A549 (cell line): ENCODE results near the gene TPP2. TPM values are rescaled to one million over a fixed set of nuclear protein-coding genes. Genes with fewer than 3 reads are reported as not detected.

Experiments used
- ATAC-seq, 2 experiments: fragments of 200-7000 bp in 1 of 2; fragments of >200 bp in 1 of 2; cut with Nextera tagmentation in 1 of 2; cut with Tn5 transposase in 1 of 2; 3 replicates each; pipeline versions ENCODE4 v1.8.0 to v1.9.1; 2018 to 2020; ENCODE audit warnings: mild to moderate bottlenecking in 1 of 2, moderate library complexity in 1 of 2
- CTCF ChIA-PET: fragments of 300-600 bp; sonication (Branson Sonifier 250); formaldehyde crosslinking; extraction: SDS; loops from one replicate; lab custom pipeline; 2021; ENCODE audit warnings: antibody characterized with exemption, inconsistent platforms; lab: Yijun Ruan, JAX
- POLR2A ChIA-PET: fragments of 350-600 bp; formaldehyde crosslinking; extraction: SDS; loops from one replicate; lab custom pipeline; 2021; ENCODE audit warnings: antibody characterized with exemption, inconsistent platforms; lab: Yijun Ruan, JAX
- DNase-seq, 2 experiments: peaks; one replicate each; pipeline versions ENCODE4 v3.0.0 to v3.0.0-alpha.2; 2011 to 2016; ENCODE audit warnings: low read depth in 1 of 2, low spot score in 1 of 2
- FAIRE-seq: peaks from 2 replicates; lab custom pipeline; 2011; peaks lifted over from hg19 to GRCh38; lab: Jason Lieb, UNC
- H3K27ac ChIP-seq, 2 experiments: fragments of >200 bp; sonication (Bioruptor Twin); formaldehyde crosslinking; 3 replicates each; pipeline ENCODE4 v1.5.1; 2016 to 2017
- H3K4me1 ChIP-seq: fragments of >200 bp; sonication (Bioruptor Twin); formaldehyde crosslinking; 3 replicates; pipeline ENCODE4 v1.6.1; 2016
- H3K4me2 ChIP-seq: fragments of >200 bp; sonication (Bioruptor Twin); formaldehyde crosslinking; 3 replicates; pipeline ENCODE4 v1.6.1; 2016
- H3K4me3 ChIP-seq: fragments of >200 bp; sonication (Bioruptor Twin); formaldehyde crosslinking; 3 replicates; pipeline ENCODE4 v1.5.1; 2016
- H3K9me3 ChIP-seq: fragments of >200 bp; sonication (Bioruptor Twin); formaldehyde crosslinking; 3 replicates; pipeline ENCODE4 v1.6.1; 2016
- BCL3 ChIP-seq: fragments of >200 bp; sonication (Bioruptor Twin); formaldehyde crosslinking; IDR thresholded peaks from 3 replicates; pipeline ENCODE4 v1.6.1; 2016
- BHLHE40 ChIP-seq: IDR thresholded peaks from 2 replicates; pipeline ENCODE4 v1.6.1; 2012; ENCODE audit warnings: low read depth, low read length, inconsistent platforms
- CBX2 ChIP-seq: fragments of 200-600 bp; sonication (generic); IDR thresholded peaks from 2 replicates; pipeline ENCODE4 v1.6.1; 2016; ENCODE audit warnings: low read depth, mild to moderate bottlenecking, borderline replicate concordance
- CBX8 ChIP-seq: fragments of 200-600 bp; sonication (generic); IDR thresholded peaks from 2 replicates; pipeline ENCODE4 v1.6.1; 2016
- CEBPB ChIP-seq, 2 experiments: fragments of >200 bp in 1 of 2; sonication (Bioruptor Twin) in 1 of 2; formaldehyde crosslinking in 1 of 2; IDR thresholded peaks; 2 replicates each; pipeline ENCODE4 v1.6.1; 2012 to 2016
- CHD2 ChIP-seq: fragments of 150-350 bp; IDR thresholded peaks from 2 replicates; pipeline ENCODE4 v1.6.1; 2014; ENCODE audit warnings: low read length; ENCODE audit not compliant: partially characterized antibody
- CHD4 ChIP-seq: fragments of 200-600 bp; sonication (generic); IDR thresholded peaks from 2 replicates; pipeline ENCODE4 v1.6.1; 2016; ENCODE audit warnings: antibody characterized with exemption, mild to moderate bottlenecking, borderline replicate concordance
- E2F6 ChIP-seq: IDR thresholded peaks from 2 replicates; pipeline ENCODE4 v1.6.1; 2012; ENCODE audit warnings: low read depth, borderline replicate concordance
- FOSB ChIP-seq: fragments of 250-450 bp; sonication (Bioruptor Pico); IDR thresholded peaks from 2 replicates; pipeline ENCODE4 v1.5.0; 2020; ENCODE audit warnings: mild to moderate bottlenecking, moderate library complexity
- FOXS1 ChIP-seq: fragments of 250-450 bp; sonication (Bioruptor Pico); IDR thresholded peaks from 2 replicates; pipeline ENCODE4 v1.5.0; 2020; ENCODE audit warnings: mild to moderate bottlenecking, moderate library complexity
- HEYL ChIP-seq: fragments of 250-450 bp; sonication (Bioruptor Pico); IDR thresholded peaks from 2 replicates; pipeline ENCODE4 v1.8.0; 2021; ENCODE audit warnings: mild to moderate bottlenecking, moderate library complexity
- HOXB5 ChIP-seq: fragments of 250-450 bp; sonication (Bioruptor Pico); IDR thresholded peaks from 2 replicates; pipeline ENCODE4 v1.5.0; 2020; ENCODE audit warnings: mild to moderate bottlenecking, moderate library complexity
- JUN ChIP-seq, 2 experiments: fragments of >200 bp; sonication (Bioruptor Twin); formaldehyde crosslinking; IDR thresholded peaks; 2 replicates in 1 of 2; 3 replicates in 1 of 2; pipeline ENCODE4 v1.6.1; 2016 to 2017
- KDM5A ChIP-seq: fragments of 200-600 bp; sonication (generic); IDR thresholded peaks from 2 replicates; pipeline ENCODE4 v1.6.1; 2016; ENCODE audit warnings: antibody characterized with exemption, mild to moderate bottlenecking
- MAX ChIP-seq: IDR thresholded peaks from 2 replicates; pipeline ENCODE4 v1.6.1; 2012
- MYC ChIP-seq: IDR thresholded peaks from 2 replicates; pipeline ENCODE4 v1.6.1; 2012; ENCODE audit warnings: mild to moderate bottlenecking, inconsistent platforms, low read length, improper control_type of control experiment, borderline replicate concordance
- PHF8 ChIP-seq: fragments of 200-600 bp; sonication (generic); IDR thresholded peaks from 2 replicates; pipeline ENCODE4 v1.6.1; 2016; ENCODE audit warnings: low read depth, mild to moderate bottlenecking, antibody characterized with exemption, moderate library complexity, borderline replicate concordance
- POLR2AphosphoS2 ChIP-seq: conservative IDR thresholded peaks from 2 replicates; pipeline ENCODE4 v1.6.1; 2012; ENCODE audit warnings: low read length, improper control_type of control experiment, inconsistent platforms
- RARB ChIP-seq: fragments of 250-450 bp; sonication (Bioruptor Pico); IDR thresholded peaks from 2 replicates; pipeline ENCODE4 v1.8.0; 2021; ENCODE audit warnings: mild to moderate bottlenecking, moderate library complexity
- RCOR1 ChIP-seq: fragments of 150-350 bp; IDR thresholded peaks from 2 replicates; pipeline ENCODE4 v1.6.1; 2014; ENCODE audit warnings: antibody characterized with exemption, low read length, low read depth
- RFX5 ChIP-seq: fragments of 450-650 bp; IDR thresholded peaks from 2 replicates; pipeline ENCODE4 v1.7.1; 2014; ENCODE audit warnings: antibody characterized with exemption, mild to moderate bottlenecking, moderate library complexity
- RNF2 ChIP-seq: fragments of 200-600 bp; sonication (generic); IDR thresholded peaks from 2 replicates; pipeline ENCODE4 v1.6.1; 2016; ENCODE audit warnings: low read depth, mild to moderate bottlenecking, antibody characterized with exemption, moderate library complexity, borderline replicate concordance
- SMC3 ChIP-seq: fragments of >200 bp; sonication (Bioruptor Twin); formaldehyde crosslinking; IDR thresholded peaks from 3 replicates; pipeline ENCODE4 v1.6.1; 2018; ENCODE audit warnings: inconsistent platforms
- ZSCAN20 ChIP-seq: fragments of 250-450 bp; sonication (Bioruptor Pico); IDR thresholded peaks from 2 replicates; pipeline ENCODE4 v1.8.0; 2022; ENCODE audit warnings: mild to moderate bottlenecking, moderate library complexity
- WGBS: methylation state at CpG from one replicate; pipeline ENCODE4 v1.1.6; 2017; ENCODE audit errors: missing lambda C conversion rate; 5-methylcytosine and 5-hydroxymethylcytosine counted together
- polyA minus RNA-seq: library from RNA; depleted of rRNA, polyadenylated mRNA; stranded (reverse); fragments of >200 nt; gene quantifications from 2 replicates; pipeline ENCODE4 v1.2.3, GENCODE V29; 2011; rRNA and poly(A)+ RNA removed
- polyA plus RNA-seq, 4 experiments: library from polyadenylated mRNA; depleted of rRNA in 3 of 4; stranded (reverse); fragments of >200 nt; fragmentation: RNase III in 1 of 4; extraction: RNeasy Plus Mini Kit Qiagen cat#74134 plus additional on column Dnase treatment in 1 of 4; gene quantifications; 2 replicates in 3 of 4; 3 replicates in 1 of 4; pipeline ENCODE4 v1.2.3, GENCODE V29; 2011 to 2017
- TF ChIP-seq, protein P1 (sequence below): IDR thresholded peaks from 2 replicates; pipeline ENCODE4 v1.6.1; 2012
- TF ChIP-seq, protein P2 (sequence below): fragments of 450-650 bp; IDR thresholded peaks from 2 replicates; pipeline ENCODE4 v1.6.1; 2014; ENCODE audit warnings: antibody characterized with exemption
- TF ChIP-seq, protein P3 (sequence below): fragments of 250-450 bp; sonication (Bioruptor Pico); IDR thresholded peaks from 2 replicates; pipeline ENCODE4 v1.5.0; 2020; ENCODE audit warnings: low read depth, mild to moderate bottlenecking, moderate library complexity
- TF ChIP-seq, protein P4 (sequence below): fragments of 200-600 bp; sonication (generic); IDR thresholded peaks from 2 replicates; pipeline ENCODE4 v1.6.1; 2016; ENCODE audit warnings: antibody characterized with exemption, mild to moderate bottlenecking, moderate library complexity

TPP2 gene
- polyA plus RNA-seq (2011; rRNA removed), result 22.5 and 28.4 TPM in 2 replicates
- polyA plus RNA-seq (2012; cell fraction: cytosol; rRNA removed), result 5.4 and 5.8 TPM in 2 replicates
- polyA plus RNA-seq (2012; cell fraction: nucleus; rRNA removed), result 6.5 and 10.3 TPM in 2 replicates
- polyA plus RNA-seq (2017; fragmentation: RNase III; extraction: RNeasy Plus Mini Kit Qiagen cat#74134 plus additional on column Dnase treatment), result 17.0 to 20.2 TPM (median 18.6 TPM) in 3 replicates
- polyA minus RNA-seq, result 14.5 and 14.8 TPM in 2 replicates

GRCh38 chr13:102596147-102597028 is at the start of gene TPP2:
Gene TPP2 (plus strand): TSS chr13:102596986. CDS start chr13:102597039, 53 bp downstream.
- H3K9me3 ChIP-seq, result no peaks in the 10 kb centered on the region
- peak; percentile 92 to 97 for DNase-seq
- TF ChIP-seq BHLHE40 (no peak), HEYL (no peak), MAX (peak; percentile 63), HOXB5 (no peak), MYC (no peak), FOXS1 (CRISPR knock-in tag) (no peak), FOSB (no peak), CBX8 (no peak), KDM5A (no peak), POLR2AphosphoS2 (no peak), BCL3 (peak; percentile 59; the same call in 2 of the 3 replicates), CEBPB (IDR thresholded peaks at IDR 0.05) (no peak), RARB (CRISPR knock-in tag) (no peak), RCOR1 (no peak), CHD4 (no peak), RNF2 (no peak), CBX2 (no peak), SMC3 (no peak), ZSCAN20 (CRISPR knock-in tag) (no peak), PHF8 (peak; percentile 54; the same call in 1 of the 2 replicates), CHD2 (no peak), E2F6 (peak; percentile 43; the same call in 1 of the 2 replicates), RFX5 (peak; percentile 81), JUN (IDR thresholded peaks at IDR 0.05) (no peak)
- TF ChIP-seq, protein P1, sequence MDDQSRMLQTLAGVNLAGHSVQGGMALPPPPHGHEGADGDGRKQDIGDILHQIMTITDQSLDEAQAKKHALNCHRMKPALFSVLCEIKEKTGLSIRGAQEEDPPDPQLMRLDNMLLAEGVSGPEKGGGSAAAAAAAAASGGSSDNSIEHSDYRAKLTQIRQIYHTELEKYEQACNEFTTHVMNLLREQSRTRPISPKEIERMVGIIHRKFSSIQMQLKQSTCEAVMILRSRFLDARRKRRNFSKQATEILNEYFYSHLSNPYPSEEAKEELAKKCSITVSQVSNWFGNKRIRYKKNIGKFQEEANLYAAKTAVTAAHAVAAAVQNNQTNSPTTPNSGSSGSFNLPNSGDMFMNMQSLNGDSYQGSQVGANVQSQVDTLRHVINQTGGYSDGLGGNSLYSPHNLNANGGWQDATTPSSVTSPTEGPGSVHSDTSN, result no peak
- TF ChIP-seq, protein P2, sequence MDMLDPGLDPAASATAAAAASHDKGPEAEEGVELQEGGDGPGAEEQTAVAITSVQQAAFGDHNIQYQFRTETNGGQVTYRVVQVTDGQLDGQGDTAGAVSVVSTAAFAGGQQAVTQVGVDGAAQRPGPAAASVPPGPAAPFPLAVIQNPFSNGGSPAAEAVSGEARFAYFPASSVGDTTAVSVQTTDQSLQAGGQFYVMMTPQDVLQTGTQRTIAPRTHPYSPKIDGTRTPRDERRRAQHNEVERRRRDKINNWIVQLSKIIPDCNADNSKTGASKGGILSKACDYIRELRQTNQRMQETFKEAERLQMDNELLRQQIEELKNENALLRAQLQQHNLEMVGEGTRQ, result peak; percentile 66; the same call in 1 of the 2 replicates
- TF ChIP-seq, protein P3, sequence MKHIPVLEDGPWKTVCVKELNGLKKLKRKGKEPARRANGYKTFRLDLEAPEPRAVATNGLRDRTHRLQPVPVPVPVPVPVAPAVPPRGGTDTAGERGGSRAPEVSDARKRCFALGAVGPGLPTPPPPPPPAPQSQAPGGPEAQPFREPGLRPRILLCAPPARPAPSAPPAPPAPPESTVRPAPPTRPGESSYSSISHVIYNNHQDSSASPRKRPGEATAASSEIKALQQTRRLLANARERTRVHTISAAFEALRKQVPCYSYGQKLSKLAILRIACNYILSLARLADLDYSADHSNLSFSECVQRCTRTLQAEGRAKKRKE (CRISPR knock-in tag), result no peak
- TF ChIP-seq, protein P4, sequence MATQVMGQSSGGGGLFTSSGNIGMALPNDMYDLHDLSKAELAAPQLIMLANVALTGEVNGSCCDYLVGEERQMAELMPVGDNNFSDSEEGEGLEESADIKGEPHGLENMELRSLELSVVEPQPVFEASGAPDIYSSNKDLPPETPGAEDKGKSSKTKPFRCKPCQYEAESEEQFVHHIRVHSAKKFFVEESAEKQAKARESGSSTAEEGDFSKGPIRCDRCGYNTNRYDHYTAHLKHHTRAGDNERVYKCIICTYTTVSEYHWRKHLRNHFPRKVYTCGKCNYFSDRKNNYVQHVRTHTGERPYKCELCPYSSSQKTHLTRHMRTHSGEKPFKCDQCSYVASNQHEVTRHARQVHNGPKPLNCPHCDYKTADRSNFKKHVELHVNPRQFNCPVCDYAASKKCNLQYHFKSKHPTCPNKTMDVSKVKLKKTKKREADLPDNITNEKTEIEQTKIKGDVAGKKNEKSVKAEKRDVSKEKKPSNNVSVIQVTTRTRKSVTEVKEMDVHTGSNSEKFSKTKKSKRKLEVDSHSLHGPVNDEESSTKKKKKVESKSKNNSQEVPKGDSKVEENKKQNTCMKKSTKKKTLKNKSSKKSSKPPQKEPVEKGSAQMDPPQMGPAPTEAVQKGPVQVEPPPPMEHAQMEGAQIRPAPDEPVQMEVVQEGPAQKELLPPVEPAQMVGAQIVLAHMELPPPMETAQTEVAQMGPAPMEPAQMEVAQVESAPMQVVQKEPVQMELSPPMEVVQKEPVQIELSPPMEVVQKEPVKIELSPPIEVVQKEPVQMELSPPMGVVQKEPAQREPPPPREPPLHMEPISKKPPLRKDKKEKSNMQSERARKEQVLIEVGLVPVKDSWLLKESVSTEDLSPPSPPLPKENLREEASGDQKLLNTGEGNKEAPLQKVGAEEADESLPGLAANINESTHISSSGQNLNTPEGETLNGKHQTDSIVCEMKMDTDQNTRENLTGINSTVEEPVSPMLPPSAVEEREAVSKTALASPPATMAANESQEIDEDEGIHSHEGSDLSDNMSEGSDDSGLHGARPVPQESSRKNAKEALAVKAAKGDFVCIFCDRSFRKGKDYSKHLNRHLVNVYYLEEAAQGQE, result no peak
- peak; percentile 92 to 94 for ATAC-seq
- H3K4me2 ChIP-seq, result peak within 1 kb of the TSS; percentile 91
- FAIRE-seq, result no peak
- H3K27ac ChIP-seq, result peak within 1 kb of the TSS; percentile 91 to 98
- H3K4me3 ChIP-seq, result peak within 1 kb of the TSS; percentile 95
- WGBS, result 0% methylated on average over 10 of the region's 53 CpGs
- peaks cover 13% of the 10 kb centered on the region; the same call in 2 of the 3 replicates for H3K4me1 ChIP-seq
- ChIA-PET POLR2A (interaction anchor here (0.8 to 1.8 kb wide), 7 partner anchors 9 to 249 kb away, joined by 3 to 23 read pairs (median 4); partner anchors contain the start of genes ERCC5 and TEX30), CTCF (interaction anchor here (0.6 to 2.0 kb wide), 4 partner anchors 129 to 274 kb away, joined by 3 to 8 read pairs (median 4); partner anchors contain the start of gene ERCC5)
